Brain microvascular endothelial cell (primary cell): ENCODE results near the gene PHLDB2.

Source experiments
- DNase-seq: peaks from one replicate; pipeline ENCODE4 v3.0.0-alpha.2; 2020
- H3K27ac ChIP-seq: fragments of 250-450 bp; sonication (Bioruptor Pico); 2 replicates; pipeline ENCODE4 v1.5.1; 2020; ENCODE audit warnings: mild to moderate bottlenecking, moderate library complexity
- H3K27me3 ChIP-seq: fragments of 250-450 bp; sonication (Bioruptor Pico); replicated peaks from 2 replicates; pipeline ENCODE4 v1.5.1; 2020; ENCODE audit warnings: mild to moderate bottlenecking
- H3K36me3 ChIP-seq: fragments of 250-450 bp; sonication (Bioruptor Pico); replicated peaks from 2 replicates; pipeline ENCODE4 v1.5.1; 2020; ENCODE audit warnings: mild to moderate bottlenecking
- H3K4me3 ChIP-seq: 2 replicates; pipeline ENCODE4 v1.5.1; 2011; ENCODE audit warnings: low read depth, mild to moderate bottlenecking, control low read depth, low read length, moderate library complexity
- in situ Hi-C: cut with HindIII; loops from 2 replicates; pipeline ENCODE4 v1.10.0; 2017; ENCODE audit warnings: low sequenced_read_pairs, low pct_ligation_motif_present
- TF ChIP-seq, protein P1 (sequence below): IDR thresholded peaks from 2 replicates; pipeline ENCODE4 v1.5.1; 2011; ENCODE audit warnings: low read depth, mild to moderate bottlenecking, moderate library complexity, low read length, control low read depth, inconsistent platforms; ENCODE audit errors: missing control alignments

Gene PHLDB2

DNA sequence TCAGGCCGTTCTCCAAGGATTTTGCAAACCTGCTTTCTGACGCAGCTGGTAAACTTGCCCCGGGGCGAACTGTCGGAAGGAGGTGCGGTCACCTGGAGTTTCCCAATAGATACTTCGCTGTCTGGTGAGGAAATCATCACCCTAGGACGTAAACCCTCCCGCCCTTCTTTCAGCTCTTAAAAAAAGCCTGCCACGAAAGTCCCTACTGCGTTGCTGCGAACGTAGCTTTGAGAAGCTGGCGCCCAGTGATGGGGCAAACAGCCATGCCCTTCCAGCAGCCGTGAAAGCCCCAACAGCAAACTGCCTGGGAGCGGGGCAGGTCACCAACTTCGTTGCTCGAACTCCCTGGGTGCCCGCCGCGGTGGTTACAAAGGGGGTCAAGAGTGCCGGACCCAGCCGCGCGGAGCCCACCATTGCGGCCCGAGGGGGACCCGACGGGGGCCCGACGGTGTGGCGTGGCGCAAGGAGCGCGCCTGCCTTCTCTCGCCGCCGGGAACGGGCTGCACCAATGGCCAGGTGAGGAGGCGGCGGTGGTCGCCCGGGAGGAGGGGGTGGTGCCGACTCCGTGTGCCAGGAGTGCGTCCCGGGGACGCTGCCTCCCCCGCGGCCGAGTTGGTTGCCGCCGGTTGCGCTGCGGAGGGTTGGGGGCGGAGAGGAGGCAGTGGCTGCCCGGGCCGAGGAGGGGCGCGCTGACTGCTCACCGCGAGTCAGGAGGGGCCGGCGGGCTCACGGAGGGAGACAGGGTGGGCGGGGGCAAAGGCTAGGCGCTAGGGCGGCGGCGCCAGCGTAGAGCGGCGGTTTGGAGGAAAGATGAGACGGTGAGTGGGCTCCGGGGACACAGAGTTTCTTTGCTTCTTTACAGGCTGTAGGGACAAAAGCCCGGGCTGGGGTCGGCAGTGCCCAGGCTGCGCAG lies at the start of gene PHLDB2:
Gene PHLDB2, plus strand, starts transcription at position 205 of the 913 bp plus-strand sequence. CDS start 24,813 bp downstream, outside the sequence.
- TF ChIP-seq, protein P1, sequence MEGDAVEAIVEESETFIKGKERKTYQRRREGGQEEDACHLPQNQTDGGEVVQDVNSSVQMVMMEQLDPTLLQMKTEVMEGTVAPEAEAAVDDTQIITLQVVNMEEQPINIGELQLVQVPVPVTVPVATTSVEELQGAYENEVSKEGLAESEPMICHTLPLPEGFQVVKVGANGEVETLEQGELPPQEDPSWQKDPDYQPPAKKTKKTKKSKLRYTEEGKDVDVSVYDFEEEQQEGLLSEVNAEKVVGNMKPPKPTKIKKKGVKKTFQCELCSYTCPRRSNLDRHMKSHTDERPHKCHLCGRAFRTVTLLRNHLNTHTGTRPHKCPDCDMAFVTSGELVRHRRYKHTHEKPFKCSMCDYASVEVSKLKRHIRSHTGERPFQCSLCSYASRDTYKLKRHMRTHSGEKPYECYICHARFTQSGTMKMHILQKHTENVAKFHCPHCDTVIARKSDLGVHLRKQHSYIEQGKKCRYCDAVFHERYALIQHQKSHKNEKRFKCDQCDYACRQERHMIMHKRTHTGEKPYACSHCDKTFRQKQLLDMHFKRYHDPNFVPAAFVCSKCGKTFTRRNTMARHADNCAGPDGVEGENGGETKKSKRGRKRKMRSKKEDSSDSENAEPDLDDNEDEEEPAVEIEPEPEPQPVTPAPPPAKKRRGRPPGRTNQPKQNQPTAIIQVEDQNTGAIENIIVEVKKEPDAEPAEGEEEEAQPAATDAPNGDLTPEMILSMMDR = peak; percentile 10
- Histone ChIP-seq H3K27ac (peak within 1 kb of the TSS; percentile 99), H3K36me3 (no peaks in the 10 kb centered on the region), H3K27me3 (no peaks in the 10 kb centered on the region), H3K4me3 (peak within 1 kb of the TSS; percentile 73)
- peak; percentile 79 for DNase-seq
- in situ Hi-C loops = no loop called here

DNA sequence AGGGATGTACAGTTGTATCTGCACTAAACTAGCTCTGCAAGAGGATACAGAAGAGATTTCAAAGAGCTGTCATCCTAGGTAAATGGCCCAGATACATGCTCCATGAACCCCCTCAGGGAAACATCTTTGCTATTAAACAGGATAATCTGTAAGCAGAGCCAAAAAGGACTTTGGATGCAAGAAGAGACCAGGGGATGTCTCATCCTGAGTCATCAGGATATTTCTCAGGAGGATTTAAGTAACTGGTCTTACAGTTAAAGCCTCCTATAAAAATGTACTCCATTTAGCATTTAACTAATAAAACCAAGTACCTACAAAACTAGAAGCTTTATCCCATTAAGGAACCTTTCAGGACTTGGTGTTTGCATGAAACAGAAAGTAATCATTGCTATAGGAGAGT lies 48.2 kb upstream of the PHLDB2 start:
- peak overlapping the region; percentile 56 for H3K27ac ChIP-seq
- no peaks in the 10 kb centered on the region for H3K36me3 ChIP-seq
- no peak overlapping the region for H3K4me3 ChIP-seq
- H3K27me3 ChIP-seq = no peaks in the 10 kb centered on the region
- in situ Hi-C loops = no loop called here
- TF ChIP-seq, protein P1 = no peak
- DNase-seq = peak; percentile 74

DNA sequence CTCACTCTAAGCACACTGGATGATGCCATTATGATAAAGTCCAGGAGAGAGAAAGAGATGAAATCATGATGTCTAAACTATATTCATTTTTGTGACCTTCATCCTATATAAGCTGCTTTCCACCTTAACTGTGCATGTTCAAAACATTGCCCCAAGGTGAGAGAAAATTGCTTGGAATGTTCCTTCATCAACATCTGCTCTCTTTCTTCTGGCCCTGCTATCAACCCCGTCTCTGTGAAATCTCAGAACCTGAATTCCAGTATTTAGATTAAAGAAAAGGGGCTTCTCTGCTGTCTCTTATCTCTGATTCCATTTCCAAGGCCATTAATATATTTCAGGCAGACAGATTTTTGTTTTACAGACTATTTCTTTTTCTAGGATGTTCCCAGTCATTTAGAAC lies 47.3 kb upstream of the PHLDB2 start:
- H3K27me3 ChIP-seq = no peaks in the 10 kb centered on the region
- H3K4me3 ChIP-seq = no peak overlapping the region
- no peaks in the 10 kb centered on the region for H3K36me3 ChIP-seq
- peak overlapping the region; percentile 56 for H3K27ac ChIP-seq
- DNase-seq = no peak
- in situ Hi-C loops = no loop called here
- TF ChIP-seq, protein P1 = no peak

DNA sequence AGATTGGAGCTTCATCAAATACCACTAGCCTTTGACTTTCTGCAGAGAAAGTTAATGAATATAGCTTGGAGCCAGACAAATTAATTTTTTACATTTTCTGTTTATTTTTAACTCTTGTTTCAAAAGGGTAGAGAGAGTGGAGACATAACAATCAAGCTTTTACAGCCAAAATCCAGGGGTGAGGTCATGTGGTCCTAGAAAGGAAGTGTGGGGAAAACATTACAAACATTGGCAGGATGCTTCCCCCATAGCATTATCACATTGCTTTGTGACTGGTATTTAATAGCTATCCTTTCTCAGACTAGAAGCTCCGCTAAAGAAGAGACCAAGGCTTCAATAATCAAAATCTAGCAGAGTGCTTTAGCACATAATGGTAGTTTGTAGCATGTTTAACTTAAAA lies 46.4 kb upstream of the PHLDB2 start:
- no peaks in the 10 kb centered on the region for H3K36me3 ChIP-seq
- TF ChIP-seq, protein P1 = no peak
- no peak for DNase-seq
- in situ Hi-C loops = no loop called here
- H3K27me3 ChIP-seq = no peaks in the 10 kb centered on the region
- H3K4me3 ChIP-seq = no peak overlapping the region
- no peak overlapping the region for H3K27ac ChIP-seq

DNA sequence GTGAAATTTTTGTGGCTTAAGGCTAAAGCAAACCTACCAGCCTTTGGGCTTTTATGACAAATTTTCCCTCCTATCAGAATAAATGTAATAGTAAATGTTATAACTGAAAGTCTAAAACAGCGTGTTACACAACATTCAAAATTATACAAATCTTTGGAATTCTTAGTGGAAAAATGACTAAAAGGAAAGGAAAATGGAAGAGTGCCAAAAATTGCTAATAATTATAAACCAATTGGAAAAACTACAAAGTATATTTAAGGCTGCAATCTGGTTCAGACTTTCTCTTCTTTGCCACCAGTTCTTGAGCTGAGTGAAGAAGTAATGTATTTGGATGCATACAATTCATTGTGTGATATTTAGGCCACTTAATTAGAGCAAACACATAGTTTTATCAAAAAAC lies 45.6 kb upstream of the PHLDB2 start:
- in situ Hi-C loops = no loop called here
- no peaks in the 10 kb centered on the region for H3K27me3 ChIP-seq
- H3K36me3 ChIP-seq = no peaks in the 10 kb centered on the region
- DNase-seq = no peak
- TF ChIP-seq, protein P1 = no peak
- no peak overlapping the region for H3K4me3 ChIP-seq
- no peak overlapping the region for H3K27ac ChIP-seq
